B cell (primary cell): Measurements from ENCODE around the gene RAI1. TPM values are rescaled to one million over a fixed set of nuclear protein-coding genes. Genes with fewer than 3 reads are reported as not detected.

ENCODE experiments used
- ATAC-seq: fragments of 200-7000 bp; cut with Tn5 transposase; one replicate; pipeline ENCODE4 v1.10.0; 2021; ENCODE audit warnings: low read depth, mild to moderate bottlenecking, moderate number of reproducible peaks, moderate library complexity
- CTCF ChIA-PET: fragments of 350-600 bp; sonication (Branson Sonifier 250); formaldehyde crosslinking; loops from one replicate; lab custom pipeline; 2021; ENCODE audit warnings: antibody characterized with exemption, inconsistent platforms; lab: Charles Lee
- POLR2A ChIA-PET: fragments of 350-600 bp; sonication (Branson Sonifier 250); formaldehyde crosslinking; loops from one replicate; lab custom pipeline; 2021; ENCODE audit warnings: antibody characterized with exemption; lab: Charles Lee
- DNase-seq: peaks from one replicate; pipeline ENCODE4 v3.0.0; 2013
- H2AFZ ChIP-seq: 2 replicates; pipeline ENCODE4 v1.6.1; 2012; ENCODE audit warnings: mild to moderate bottlenecking, low read depth, low read length; ENCODE audit not compliant: insufficient read depth, poor library complexity, severe bottlenecking
- H3K27ac ChIP-seq, 2 donors: 1 replicate in 1 of 2; 2 replicates in 1 of 2; pipeline ENCODE4 v1.5.1; 2012 to 2013; ENCODE audit warnings: low read length in 2 of 2, mild to moderate bottlenecking in 2 of 2, moderate library complexity in 1 of 2
- H3K27me3 ChIP-seq, 4 experiments: fragments of 200-600 bp in 1 of 4; sonication (generic) in 1 of 4; replicated peaks in 1 of 4; 1 replicate in 2 of 4; 2 replicates in 2 of 4; pipeline versions ENCODE4 v1.6.1 to v1.7.0; 2013 to 2016; ENCODE audit warnings: low read length in 3 of 4, mild to moderate bottlenecking in 2 of 4, mixed read lengths in 1 of 4, moderate library complexity in 1 of 4; ENCODE audit not compliant: insufficient read depth in 4 of 4, control insufficient read depth in 3 of 4; ENCODE audit errors: control extremely low read depth in 1 of 4
- H3K36me3 ChIP-seq, 2 experiments: replicated peaks in 1 of 2; 1 replicate in 1 of 2; 2 replicates in 1 of 2; pipeline versions ENCODE4 v1.6.1 to v1.7.1; 2013; ENCODE audit warnings: low read length in 1 of 2; ENCODE audit not compliant: insufficient read depth in 2 of 2, control insufficient read depth in 1 of 2; ENCODE audit errors: control extremely low read depth in 1 of 2, extremely low read depth in 1 of 2
- H3K4me1 ChIP-seq, 2 donors: fragments of 200-600 bp in 1 of 2; sonication (generic) in 1 of 2; 1 replicate in 1 of 2; 2 replicates in 1 of 2; pipeline versions ENCODE4 v1.5.1 to v1.6.1; 2013 to 2017; ENCODE audit warnings: low read length in 2 of 2; ENCODE audit not compliant: control insufficient read depth in 2 of 2, insufficient read depth in 2 of 2
- H3K4me2 ChIP-seq: replicated peaks from 2 replicates; pipeline ENCODE3; 2012; ENCODE audit warnings: mild to moderate bottlenecking, low read depth, low read length; ENCODE audit not compliant: poor library complexity, severe bottlenecking
- H3K4me3 ChIP-seq, 5 experiments: fragments of 200-600 bp in 1 of 5; sonication (generic) in 1 of 5; 1 replicate in 3 of 5; 2 replicates in 2 of 5; pipeline versions ENCODE4 v1.5.1 to v1.7.0; 2011 to 2016; ENCODE audit warnings: low read length in 4 of 5, mild to moderate bottlenecking in 4 of 5, low read depth in 2 of 5, control low read depth in 1 of 5, moderate library complexity in 1 of 5; ENCODE audit not compliant: insufficient read depth in 1 of 5; ENCODE audit errors: control extremely low read depth in 1 of 5, extremely low read depth in 1 of 5
- H3K79me2 ChIP-seq: fragments of 200-600 bp; sonication (generic); one replicate; pipeline ENCODE4 v1.6.0; 2016; ENCODE audit warnings: low read length; ENCODE audit not compliant: control insufficient read depth, insufficient read depth
- H3K9ac ChIP-seq: fragments of 200-600 bp; sonication (generic); 2 replicates; pipeline ENCODE4 v1.6.1; 2017; ENCODE audit warnings: mild to moderate bottlenecking, low read length, moderate library complexity
- H3K9me3 ChIP-seq, 3 donors: one replicate each; pipeline versions ENCODE4 v1.6.1 to v1.7.1; 2013; ENCODE audit warnings: low read length in 2 of 3; ENCODE audit not compliant: control insufficient read depth in 2 of 3, insufficient read depth in 1 of 3; ENCODE audit errors: control extremely low read depth in 1 of 3
- H4K20me1 ChIP-seq: 2 replicates; pipeline ENCODE4 v1.6.0; 2012; ENCODE audit warnings: mild to moderate bottlenecking, low read length; ENCODE audit not compliant: insufficient read depth, control insufficient read depth, poor library complexity, severe bottlenecking
- H3K27ac Mint-ChIP-seq: one replicate; pipeline ENCODE4 v1.8.0; 2021; ENCODE audit warnings: mixed read lengths
- H3K27me3 Mint-ChIP-seq: one replicate; pipeline ENCODE4 v1.8.0; 2021; ENCODE audit warnings: mixed read lengths
- H3K4me1 Mint-ChIP-seq: one replicate; pipeline ENCODE4 v1.8.0; 2021; ENCODE audit warnings: mixed read lengths
- H3K4me3 Mint-ChIP-seq: one replicate; pipeline ENCODE4 v1.8.0; 2021; ENCODE audit warnings: mixed read lengths
- H3K9me3 Mint-ChIP-seq: one replicate; pipeline ENCODE4 v1.8.0; 2022; ENCODE audit warnings: mixed read lengths; ENCODE audit not compliant: insufficient read depth
- CTCF ChIP-seq: fragments of 200-600 bp; IDR thresholded peaks from one replicate; pipeline ENCODE4 v1.8.0; 2022; ENCODE audit warnings: antibody characterized with exemption, mild to moderate bottlenecking
- EZH2 ChIP-seq: IDR thresholded peaks from 2 replicates; pipeline ENCODE4 v1.6.1; 2012; ENCODE audit warnings: borderline replicate concordance, low read depth, mild to moderate bottlenecking, moderate library complexity, low read length; ENCODE audit not compliant: insufficient read depth, poor library complexity, severe bottlenecking
- WGBS: methylation state at CpG from one replicate; pipeline ENCODE4 v1.1.5; 2013; ENCODE audit warnings: missing lambda C conversion rate; ENCODE audit not compliant: insufficient coverage; 5-methylcytosine and 5-hydroxymethylcytosine counted together
- intact Hi-C: fragments of 100-400 bp; cut with micrococcal nuclease; formaldehyde crosslinking; loops from one replicate; pipeline ENCODE4 v1.10.0; 2022
- polyA plus RNA-seq: library from polyadenylated mRNA; depleted of rRNA; stranded (reverse); fragments of >200 nt; gene quantifications from 2 replicates; pipeline ENCODE4 v1.2.3, GENCODE V29; 2012
- total RNA-seq, 2 donors: library from RNA; stranded (reverse); fragments of 120-200 nt in 1 of 2; gene quantifications; 1 replicate in 1 of 2; 2 replicates in 1 of 2; pipeline versions ENCODE4 v1.2.3 to v1.2.4, GENCODE V29; 2013 to 2022

Gene RAI1
- total and polyA plus RNA-seq, 2 donors (not counting 1 experiment from before 2014, with no cell fraction given), result 4.7 to 34.0 TPM

- H4K20me1 ChIP-seq, result peaks cover 81% of the 10 kb centered on the region
- Mint-ChIP-seq H3K27ac (no peak overlapping the region), H3K27me3 (peaks cover 5% of the 10 kb centered on the region), H3K4me1 (peaks cover 26% of the 10 kb centered on the region), H3K9me3 (no peaks in the 10 kb centered on the region), H3K4me3 (peak overlapping the region; percentile 76)
- no peak overlapping the region for H3K27ac ChIP-seq
- intact Hi-C loops, result loop anchor here (5.0 kb wide), 1 partner anchor 55 kb away; no protein-coding TSS in a partner anchor
- H3K9me3 ChIP-seq, result peaks cover 0 to 4% (median 0%) of the 10 kb centered on the region in 3 donors
- H2AFZ ChIP-seq, result peak overlapping the region; percentile 49
- ATAC-seq (no peak), DNase-seq (peak; percentile 52)
- H3K9ac ChIP-seq, result peak overlapping the region; percentile 72
- ChIA-PET POLR2A (interaction anchor here (0.6 kb wide), 1 partner anchor 67 kb away, joined by 3 read pairs; no protein-coding TSS in a partner anchor), CTCF (interaction anchor here (0.6 to 1.0 kb wide), 3 partner anchors 21 to 100 kb away, joined by 3 read pairs; no protein-coding TSS in a partner anchor)
- WGBS, result under 1% methylated on average over 80 of the region's 88 CpGs
- H3K79me2 ChIP-seq, result peaks cover 10% of the 10 kb centered on the region
- no peaks in the 10 kb centered on the region for H3K36me3 ChIP-seq
- H3K4me2 ChIP-seq, result peak overlapping the region; percentile 98
- peaks cover 0 to 16% (median 3%) of the 10 kb centered on the region in 4 experiments for H3K27me3 ChIP-seq
- peaks cover 27 to 37% of the 10 kb centered on the region in 2 donors for H3K4me1 ChIP-seq
- peak overlapping the region in 4 of 5 experiments; percentile 26 to 74 (median 57) for H3K4me3 ChIP-seq
- TF ChIP-seq CTCF (no peak), EZH2 (no peak)
Observed at GRCh38 chr17:17781591-17782496, 100.6 kb downstream of the RAI1 start.
